K562 (cell line): ENCODE results near the gene CRTAP. TPM values are rescaled to one million over a fixed set of nuclear protein-coding genes. Genes with fewer than 3 reads are reported as not detected.

ENCODE experiments used
- ATAC-seq: fragments of 200-7000 bp; cut with Tn5 transposase; 3 replicates; pipeline ENCODE4 v1.9.1; 2020; ENCODE audit warnings: moderate library complexity
- BruUV-seq: library from RNA; stranded (reverse); fragments of 400-500 nt; replicated peaks from 2 replicates; lab custom pipeline; 2021; lab: Mats Ljungman, UMichigan
- CTCF ChIA-PET: fragments of 300-600 bp; formaldehyde crosslinking; extraction: SDS; loops from one replicate; lab custom pipeline; 2021; ENCODE audit warnings: low intra/inter-chr PET ratio; lab: Yijun Ruan, JAX
- POLR2A ChIA-PET: fragments of 300-600, 350-650 bp; sonication (Branson Sonifier 250); formaldehyde crosslinking; extraction: SDS; loops from one replicate; lab custom pipeline; 2021; ENCODE audit warnings: antibody characterized with exemption, inconsistent platforms; lab: Yijun Ruan, JAX
- DNase-seq, 4 experiments: peaks; one replicate each; pipeline versions ENCODE4 v3.0.0 to v3.0.0-alpha.2; 2011 to 2018; ENCODE audit warnings: low spot score in 3 of 4, mixed read lengths in 3 of 4; ENCODE audit errors: extremely low read depth in 1 of 4
- FAIRE-seq: peaks from 2 replicates; lab custom pipeline; 2011; peaks lifted over from hg19 to GRCh38; lab: Jason Lieb, UNC
- H2AFZ ChIP-seq: 2 replicates; pipeline ENCODE4 v1.6.0; 2011; ENCODE audit warnings: low read depth, low read length, control low read depth, inconsistent platforms
- H3K27ac ChIP-seq: fragments of 200-600 bp; 3 replicates; pipeline ENCODE4 v1.8.0; 2011; ENCODE audit warnings: low read depth, mild to moderate bottlenecking, control low read depth, inconsistent platforms, low read length, moderate library complexity, mixed read lengths; ENCODE audit errors: extremely low read depth
- H3K27me3 ChIP-seq, 2 experiments: fragments of 300-600 bp in 1 of 2; 2 replicates in 1 of 2; 3 replicates in 1 of 2; pipeline versions ENCODE4 v1.6.0 to v1.8.0; 2011; ENCODE audit warnings: inconsistent platforms in 2 of 2, low read length in 2 of 2, mild to moderate bottlenecking in 1 of 2, mixed read lengths in 1 of 2, moderate library complexity in 1 of 2; ENCODE audit not compliant: control insufficient read depth in 2 of 2, insufficient read depth in 2 of 2
- H3K36me3 ChIP-seq: fragments of 300-600 bp; 3 replicates; pipeline ENCODE4 v1.8.0; 2011; ENCODE audit warnings: mild to moderate bottlenecking, low read length, inconsistent platforms; ENCODE audit not compliant: control insufficient read depth, insufficient read depth
- H3K4me1 ChIP-seq, 2 experiments: fragments of 200-600 bp in 1 of 2; replicated peaks in 1 of 2; 2 replicates in 1 of 2; 3 replicates in 1 of 2; pipeline versions ENCODE4 v1.5.1 to v1.8.0; 2011; ENCODE audit warnings: inconsistent platforms in 2 of 2, low read length in 2 of 2, mild to moderate bottlenecking in 1 of 2, mixed read lengths in 1 of 2, moderate library complexity in 1 of 2; ENCODE audit not compliant: control insufficient read depth in 2 of 2, insufficient read depth in 2 of 2
- H3K4me2 ChIP-seq: 2 replicates; pipeline ENCODE4 v1.6.1; 2011; ENCODE audit warnings: low read length, control low read depth, inconsistent platforms, mixed read lengths; ENCODE audit not compliant: insufficient read depth
- H3K4me3 ChIP-seq: fragments of 200-600 bp; sonication (generic), shearing (Covaris generic); 2 replicates; pipeline ENCODE4 v1.5.1; 2016; ENCODE audit warnings: control low read depth, inconsistent platforms
- H3K79me2 ChIP-seq: fragments of 200-600 bp; 3 replicates; pipeline ENCODE4 v1.8.0; 2011; ENCODE audit warnings: low read length, inconsistent platforms; ENCODE audit not compliant: control insufficient read depth, insufficient read depth
- H3K9ac ChIP-seq, 2 experiments: 2 replicates each; pipeline versions ENCODE4 v1.6.0 to v1.6.1; 2011; ENCODE audit warnings: low read depth in 2 of 2, low read length in 2 of 2, control low read depth in 1 of 2, inconsistent platforms in 1 of 2, mild to moderate bottlenecking in 1 of 2, mixed read lengths in 1 of 2; ENCODE audit not compliant: insufficient read depth in 1 of 2
- H3K9me1 ChIP-seq: one replicate; pipeline ENCODE4 v1.6.0; 2011; ENCODE audit warnings: inconsistent platforms, mild to moderate bottlenecking, low read length, moderate library complexity; ENCODE audit not compliant: control insufficient read depth, insufficient read depth
- H3K9me3 ChIP-seq: replicated peaks from 2 replicates; pipeline ENCODE4 v1.5.1; 2011; ENCODE audit warnings: low read depth, low read length, inconsistent platforms; ENCODE audit not compliant: control insufficient read depth, insufficient read depth
- H4K20me1 ChIP-seq: replicated peaks from 2 replicates; pipeline ENCODE4 v1.6.1; 2011; ENCODE audit warnings: low read length, inconsistent platforms, mixed read lengths; ENCODE audit not compliant: control insufficient read depth, insufficient read depth
- DNMT1 ChIP-seq: fragments of 450-650 bp; IDR thresholded peaks from 2 replicates; pipeline ENCODE4 v1.6.1; 2016; ENCODE audit warnings: antibody characterized with exemption, mild to moderate bottlenecking
- E2F3 ChIP-seq: fragments of 250-450 bp; sonication (Bioruptor Pico); IDR thresholded peaks from 2 replicates; pipeline ENCODE4 v1.4.0; 2020; ENCODE audit warnings: mild to moderate bottlenecking
- IFI16 ChIP-seq: fragments of 250-450 bp; sonication (Bioruptor Pico); IDR thresholded peaks from 2 replicates; pipeline ENCODE4 v2.1.2; 2022; ENCODE audit warnings: mild to moderate bottlenecking, inconsistent platforms
- MAZ ChIP-seq, 2 experiments: fragments of 450-650 bp in 1 of 2; sonication (generic) in 1 of 2; formaldehyde crosslinking; IDR thresholded peaks in 1 of 2; conservative IDR thresholded peaks in 1 of 2; 2 replicates each; pipeline versions ENCODE4 v1.4.0 to v1.5.0; 2020; ENCODE audit warnings: mild to moderate bottlenecking in 1 of 2, missing genetic modification reagents in 1 of 2
- NR4A1 ChIP-seq, 2 experiments: fragments of 250-450 bp in 1 of 2; fragments of 450-650 bp in 1 of 2; sonication (Bioruptor Pico) in 1 of 2; IDR thresholded peaks; 2 replicates each; pipeline versions ENCODE4 v1.4.0 to v1.6.1; 2016 to 2020; ENCODE audit warnings: mild to moderate bottlenecking in 2 of 2, missing compliant biosample characterization in 1 of 2, missing genetic modification characterization in 1 of 2, moderate library complexity in 1 of 2
- RFX1 ChIP-seq: fragments of 450-650 bp; IDR thresholded peaks from 2 replicates; pipeline ENCODE4 v1.6.1; 2016; ENCODE audit warnings: mild to moderate bottlenecking, moderate library complexity
- SMARCE1 ChIP-seq: fragments of 450-650 bp; IDR thresholded peaks from 2 replicates; pipeline ENCODE4 v1.7.1; 2016; ENCODE audit warnings: mild to moderate bottlenecking
- TEAD2 ChIP-seq: fragments of 450-650 bp; IDR thresholded peaks from 2 replicates; pipeline ENCODE4 v1.6.1; 2016; ENCODE audit warnings: missing genetic modification characterization, control low read depth, missing compliant biosample characterization
- ZBED1 ChIP-seq: IDR thresholded peaks from 2 replicates; pipeline ENCODE4 v1.6.1; 2014
- ZMIZ1 ChIP-seq, 2 experiments: fragments of 150-350 bp in 1 of 2; IDR thresholded peaks; 2 replicates each; pipeline ENCODE4 v1.6.1; 2012 to 2016; ENCODE audit warnings: low read depth in 2 of 2, low read length in 2 of 2, mild to moderate bottlenecking in 1 of 2, moderate library complexity in 1 of 2
- ZNF197 ChIP-seq: fragments of 200-800 bp; sonication (Bioruptor generic); IDR thresholded peaks from 2 replicates; pipeline ENCODE4 v1.6.1; 2016; ENCODE audit warnings: low read depth, missing genetic modification characterization, missing compliant biosample characterization
- ZNF583 ChIP-seq: fragments of 250-450 bp; sonication (Bioruptor Pico); IDR thresholded peaks from 2 replicates; pipeline ENCODE4 v1.4.0; 2020
- ZNF764 ChIP-seq: fragments of 250-450 bp; sonication (Bioruptor Pico); IDR thresholded peaks from 2 replicates; pipeline ENCODE4 v1.4.0; 2020; ENCODE audit warnings: low read depth, mild to moderate bottlenecking, moderate library complexity
- WGBS: fragments of 100-300 bp; shearing (Covaris generic); methylation state at CpG from one replicate; pipeline ENCODE4 v1.1.6; 2016; ENCODE audit warnings: low coverage, mixed read lengths; ENCODE audit not compliant: insufficient coverage; ENCODE audit errors: missing lambda C conversion rate; 5-methylcytosine and 5-hydroxymethylcytosine counted together
- in situ Hi-C: fragments of 300-500 bp; cut with MboI; formaldehyde crosslinking; loops from 4 replicates; pipeline ENCODE4 v1.15.0; 2018; ENCODE audit warnings: inconsistent platforms, mixed read lengths
- intact Hi-C: fragments of 100-400 bp; cut with micrococcal nuclease; formaldehyde crosslinking; loops from 2 replicates; pipeline ENCODE4 v1.14.2; 2022
- polyA plus RNA-seq, 8 experiments: library from polyadenylated mRNA; depleted of rRNA in 4 of 8; stranded (reverse) in 5 of 8; unstranded in 3 of 8; fragments of >200 nt; fragmentation: Nextera tagmentation in 2 of 8; fragmentation: Illumina TruSeq in 1 of 8; extraction: Ambion mirVana in 2 of 8; extraction: Trizol in 1 of 8; gene quantifications; 2 replicates each; pipeline versions ENCODE4 v1.2.1 to v1.2.3, GENCODE V29; 2011 to 2014; ENCODE audit warnings: inconsistent platforms in 1 of 8, missing spikeins in 1 of 8
- total RNA-seq, 7 experiments: library from RNA; depleted of rRNA in 6 of 7; stranded (reverse); fragments of >200 nt in 6 of 7; fragmentation: Illumina TruSeq in 2 of 7; extraction: Trizol in 2 of 7; gene quantifications; 2 replicates each; pipeline versions ENCODE4 v1.2.1 to v1.2.3, GENCODE V29; 2011 to 2021; ENCODE audit warnings: low replicate concordance in 1 of 7
- TF ChIP-seq, protein P1 (sequence below): fragments of 250-450 bp; sonication (Bioruptor Pico); IDR thresholded peaks from 2 replicates; pipeline ENCODE4 v1.5.0; 2020; ENCODE audit warnings: mild to moderate bottlenecking

Gene CRTAP
- total and polyA plus RNA-seq, 9 of the 15 experiments (the other 6 are each of a cell fraction or from before 2014, with no cell fraction given), result 10.0 to 121 (median 53.0) TPM

DNA sequence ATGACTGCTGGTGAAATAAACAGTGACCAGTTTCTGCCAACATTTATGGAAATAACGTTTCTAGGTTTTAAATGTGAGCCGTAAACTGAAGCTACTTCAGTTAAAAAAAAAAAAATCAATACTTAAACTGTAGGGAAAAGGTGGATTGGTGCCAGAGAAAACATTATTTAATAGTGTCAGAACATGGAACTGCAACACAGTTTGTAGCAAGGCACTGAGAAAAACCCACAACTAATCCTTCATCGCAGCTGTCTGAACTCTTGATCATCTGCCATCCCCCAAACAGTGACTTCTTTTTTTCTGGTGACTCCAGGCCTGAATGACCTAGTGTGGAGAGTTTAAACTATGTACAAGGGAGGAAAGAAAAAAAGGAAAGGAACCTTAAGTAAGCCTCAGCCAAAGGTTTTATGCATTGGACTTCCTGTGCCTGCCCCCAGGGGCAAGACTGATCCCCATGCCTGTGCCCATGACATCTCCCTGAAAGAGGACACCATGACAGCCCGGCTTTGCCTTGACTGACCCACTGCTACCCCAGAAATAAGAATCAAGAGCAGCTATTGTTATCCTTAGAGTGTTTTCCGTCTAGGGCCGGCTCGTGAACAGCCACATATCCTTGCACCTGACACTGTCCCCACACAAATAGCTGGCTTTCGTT lies 33.1 kb downstream of the CRTAP start:
- Histone ChIP-seq H3K9me3 (no peaks in the 10 kb centered on the region), H3K79me2 (no peaks in the 10 kb centered on the region), H2AFZ (no peak overlapping the region), H3K9me1 (no peaks in the 10 kb centered on the region), H3K36me3 (peaks cover 6% of the 10 kb centered on the region; the same call in 2 of the 3 replicates), H3K4me1 (no peaks in the 10 kb centered on the region), H3K27ac (no peak overlapping the region), H3K4me2 (no peak overlapping the region), H3K27me3 (peaks cover 3 to 8% of the 10 kb centered on the region in 2 experiments; a peak in 3 of 5 replicates), H4K20me1 (no peaks in the 10 kb centered on the region), H3K4me3 (no peak overlapping the region), H3K9ac (no peak overlapping the region)
- no TSS peak for BruUV-seq
- CTCF ChIA-PET, result no interaction called here
- POLR2A ChIA-PET, result interaction anchor here (0.6 to 2.5 kb wide), 5 partner anchors 9 to 34 kb away, joined by 3 to 10 read pairs (median 4); no protein-coding TSS in a partner anchor
- in situ Hi-C loops (no loop called here), intact Hi-C loops (no loop called here)
- peak; percentile 19 for ATAC-seq
- no peak for FAIRE-seq
- no peak for DNase-seq
- TF ChIP-seq ZNF197 (CRISPR knock-in tag) (no peak), NR4A1 (CRISPR knock-in tag; IDR thresholded peaks at IDR 0.05) (no peak), NR4A1 (tag; IDR thresholded peaks at IDR 0.05) (no peak), ZMIZ1 (IDR thresholded peaks at IDR 0.05; ENCODE audit: low read depth in 2 of 2, low read length in 2 of 2) (no peak), MAZ (CRISPR knock-in tag; conservative IDR thresholded peaks at IDR 0.05 in 1 of 2, IDR thresholded peaks at IDR 0.05 in 1 of 2) (no peak), ZNF583 (CRISPR knock-in tag) (no peak), IFI16 (CRISPR knock-in tag) (no peak), ZBED1 (no peak), TEAD2 (tag) (no peak), E2F3 (CRISPR knock-in tag) (no peak), SMARCE1 (no peak), RFX1 (no peak), ZNF764 (no peak), DNMT1 (no peak)
- TF ChIP-seq, protein P1, sequence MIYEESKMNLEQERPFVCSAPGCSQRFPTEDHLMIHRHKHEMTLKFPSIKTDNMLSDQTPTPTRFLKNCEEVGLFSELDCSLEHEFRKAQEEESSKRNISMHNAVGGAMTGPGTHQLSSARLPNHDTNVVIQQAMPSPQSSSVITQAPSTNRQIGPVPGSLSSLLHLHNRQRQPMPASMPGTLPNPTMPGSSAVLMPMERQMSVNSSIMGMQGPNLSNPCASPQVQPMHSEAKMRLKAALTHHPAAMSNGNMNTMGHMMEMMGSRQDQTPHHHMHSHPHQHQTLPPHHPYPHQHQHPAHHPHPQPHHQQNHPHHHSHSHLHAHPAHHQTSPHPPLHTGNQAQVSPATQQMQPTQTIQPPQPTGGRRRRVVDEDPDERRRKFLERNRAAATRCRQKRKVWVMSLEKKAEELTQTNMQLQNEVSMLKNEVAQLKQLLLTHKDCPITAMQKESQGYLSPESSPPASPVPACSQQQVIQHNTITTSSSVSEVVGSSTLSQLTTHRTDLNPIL (CRISPR knock-in tag), result no peak
- 41% methylated on average over 8 of the region's 8 CpGs for WGBS
